Peyer's patch (tissue), 4 donors: ENCODE data around the gene ACTN3.

Experiments used
- CTCF ChIP-seq, 6 experiments: fragments of 450-650 bp in 4 of 6; fragments of 200-600 bp in 2 of 6; sonication (generic) in 1 of 6; IDR thresholded peaks; one replicate each; pipeline ENCODE4 v1.5.1; 2017 to 2019; ENCODE audit warnings: antibody characterized with exemption in 6 of 6, mild to moderate bottlenecking in 3 of 6, moderate library complexity in 1 of 6
- POLR2A ChIP-seq, 2 donors: fragments of 450-650 bp; IDR thresholded peaks; one replicate each; pipeline ENCODE4 v1.5.1; 2017; ENCODE audit warnings: antibody characterized with exemption in 2 of 2, mild to moderate bottlenecking in 2 of 2, moderate library complexity in 2 of 2

GRCh38 chr11:66545701-66546367 lies 869 bp upstream of the ACTN3 start, which contains the start of gene ZDHHC24:
- TF ChIP-seq CTCF (IDR thresholded peaks at IDR 0.05) (peak in 2 of 6 experiments; percentile 2 to 8), POLR2A (IDR thresholded peaks at IDR 0.05) (peak; percentile 65)
